NCI-H69 (cell line): Measurements from ENCODE around the gene ICA1.
A peak's percentile ranks its signal among the peaks of the same experiment; 100 is the strongest.
"Not testable (repeated sequence)": the region's sequence is repeated elsewhere in the genome, so short reads cannot be mapped to it uniquely, and the experiment has no call there.

ENCODE experiments used
- DNase-seq: peaks from one replicate; lab custom pipeline; 2025; lab: John Stamatoyannopoulos, UW

The ICA1 gene

DNA sequence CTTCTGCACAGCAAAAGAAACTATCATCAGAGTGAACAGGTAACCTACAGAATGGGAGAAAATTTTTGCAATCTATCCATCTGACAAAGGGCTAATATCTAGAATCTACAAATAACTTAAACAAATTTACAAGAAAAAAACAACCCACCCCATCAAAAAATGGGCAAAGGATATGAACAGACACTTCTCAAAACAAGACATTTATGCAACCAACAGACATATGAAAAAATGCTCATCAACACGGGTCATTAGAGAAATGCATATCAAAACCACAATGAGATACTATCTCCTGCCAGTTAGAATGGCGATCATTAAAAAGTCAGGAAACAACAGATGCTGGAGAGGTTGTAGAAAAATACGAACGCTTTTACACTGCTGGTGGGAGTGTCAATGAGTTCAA lies 160.7 kb downstream of the ICA1 start:
- not testable (repeated sequence) for DNase-seq

DNA sequence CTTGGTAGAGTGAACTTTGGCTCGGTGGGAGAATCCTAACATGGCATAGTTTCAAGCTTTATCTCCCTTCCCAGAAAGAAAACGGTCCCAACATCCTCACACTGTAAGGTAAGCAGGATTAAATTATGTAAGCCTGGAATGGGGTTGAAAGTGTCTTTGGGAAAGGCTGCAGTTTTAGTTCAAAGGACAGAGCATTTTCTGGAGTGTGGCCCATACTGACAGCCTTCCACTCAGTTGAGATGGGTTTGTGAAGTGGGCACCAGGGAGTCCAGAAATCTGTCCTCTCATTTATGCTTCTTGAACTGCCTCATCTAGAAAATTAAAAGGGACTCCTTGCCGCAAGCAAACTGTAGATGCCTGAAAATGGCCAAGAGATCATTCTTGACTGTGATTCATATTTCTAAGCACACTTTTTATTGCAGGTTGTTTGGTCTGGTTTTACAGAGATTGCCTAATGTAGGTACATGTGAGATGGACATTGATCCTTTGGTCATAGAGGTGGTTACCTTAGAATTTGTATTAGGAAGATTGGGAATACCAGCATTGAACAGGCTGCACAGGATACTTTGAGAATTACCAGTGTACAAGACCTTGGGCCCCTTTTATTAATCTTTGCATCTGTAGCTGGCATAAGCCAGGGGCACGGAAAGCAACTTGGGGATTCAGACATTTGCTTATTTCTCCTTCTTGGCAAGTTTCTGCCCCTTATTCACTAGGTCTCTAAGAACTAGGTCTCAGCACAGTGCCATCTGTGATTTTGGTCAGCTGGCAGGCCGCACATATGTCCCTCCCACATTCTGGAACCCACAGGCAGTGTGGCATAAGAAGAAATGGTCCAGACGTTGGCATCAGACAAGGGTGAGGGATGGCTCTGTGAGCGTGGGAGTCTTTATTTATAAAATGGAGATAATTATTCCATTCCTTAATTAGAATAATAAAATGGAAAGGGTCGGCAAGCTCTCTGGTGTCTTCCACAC lies 167.5 kb downstream of the ICA1 start:
- DNase-seq = no peak

DNA sequence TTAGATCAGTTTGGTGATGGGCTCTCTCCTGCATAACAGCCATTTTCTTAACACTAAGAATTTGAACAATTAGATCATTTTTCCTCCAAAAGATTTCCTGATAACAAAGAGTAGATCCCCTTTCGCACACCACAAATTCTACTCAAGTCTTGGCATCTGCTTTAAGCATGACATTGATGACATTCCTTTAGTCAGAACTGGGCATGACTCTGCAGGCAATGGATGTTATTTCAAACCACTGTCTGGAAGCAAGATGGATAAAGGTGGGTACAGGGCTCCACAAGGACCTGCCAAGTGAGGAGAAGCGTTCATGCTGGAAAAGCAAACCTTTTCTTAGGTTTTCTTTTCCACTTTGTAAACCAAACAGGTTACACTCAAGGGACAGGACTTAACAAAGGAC lies 169.8 kb downstream of the ICA1 start:
- no peak for DNase-seq

DNA sequence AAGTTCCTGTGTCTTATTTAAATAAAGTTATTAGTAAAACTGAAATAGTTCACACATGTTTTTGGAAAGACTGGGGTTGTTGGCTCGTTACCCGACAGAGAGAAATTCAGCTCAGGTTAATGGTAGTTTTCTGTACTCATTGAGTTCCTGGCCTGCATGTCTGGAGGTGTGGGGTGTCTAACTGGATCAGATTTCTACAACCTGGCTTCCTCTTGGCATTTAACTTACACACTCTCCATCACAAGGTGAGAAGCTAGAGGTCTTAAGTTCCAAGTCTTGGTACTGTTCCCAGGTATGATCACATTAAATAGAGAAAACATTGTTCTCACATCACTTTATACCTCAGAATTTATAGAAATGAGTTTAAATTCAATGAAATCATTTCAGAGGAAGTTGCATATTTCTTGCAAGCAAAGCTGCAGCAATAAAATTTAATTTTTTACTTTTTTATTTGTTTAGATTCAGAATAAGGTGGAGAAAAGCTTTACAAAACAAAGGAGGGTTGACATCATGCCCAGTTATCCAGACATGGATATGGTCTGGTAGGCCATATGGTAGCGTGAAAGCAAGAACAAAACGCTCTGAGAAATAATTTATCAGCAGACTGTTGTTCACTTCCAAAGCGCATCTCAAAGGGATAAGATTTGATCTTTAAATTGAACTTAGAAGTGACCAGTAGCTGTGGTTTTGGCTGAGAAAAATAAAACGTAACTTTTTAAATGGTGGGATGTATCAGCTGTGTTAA lies 172.8 kb downstream of the ICA1 start:
- peak; percentile 62 for DNase-seq

DNA sequence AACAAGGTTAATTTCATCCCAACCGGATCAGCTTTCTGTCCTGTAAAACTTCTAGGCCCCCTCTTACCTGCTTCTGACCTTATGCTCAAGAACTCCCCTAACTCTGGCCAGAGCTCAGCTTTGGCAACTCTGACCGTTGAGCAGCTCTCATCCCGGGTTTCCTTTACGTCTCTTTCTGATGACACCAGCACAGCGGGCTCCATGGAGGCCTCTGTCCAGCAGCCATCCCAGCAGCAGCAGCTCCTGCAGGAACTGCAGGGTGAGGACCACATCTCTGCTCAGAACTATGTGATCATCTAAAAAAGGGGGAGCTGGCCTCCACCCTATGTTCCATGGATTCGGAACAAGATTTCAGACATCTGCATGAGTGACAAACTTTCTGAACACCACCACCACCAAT lies 175.7 kb downstream of the ICA1 start:
- no peak for DNase-seq

DNA sequence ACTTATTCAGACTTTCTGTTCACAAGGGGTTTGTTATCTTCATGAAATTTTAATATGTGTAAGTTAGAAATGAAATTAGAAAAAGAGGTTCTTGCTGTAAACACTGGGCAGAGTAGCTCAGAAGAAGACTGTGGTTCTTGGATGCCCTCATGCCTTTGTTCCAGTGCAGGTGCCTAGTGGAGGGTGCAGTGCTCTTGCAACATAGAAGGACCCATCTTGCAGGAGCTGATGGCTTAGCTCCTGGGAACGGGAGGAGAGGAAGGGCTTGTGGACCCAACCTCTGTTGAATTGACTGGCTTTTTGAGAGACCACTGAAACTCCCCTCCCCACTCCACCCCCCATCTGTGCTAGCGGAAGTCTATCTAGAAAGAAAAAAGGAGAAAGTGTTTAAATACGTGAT lies 176.5 kb downstream of the ICA1 start:
- DNase-seq = peak; percentile 89

DNA sequence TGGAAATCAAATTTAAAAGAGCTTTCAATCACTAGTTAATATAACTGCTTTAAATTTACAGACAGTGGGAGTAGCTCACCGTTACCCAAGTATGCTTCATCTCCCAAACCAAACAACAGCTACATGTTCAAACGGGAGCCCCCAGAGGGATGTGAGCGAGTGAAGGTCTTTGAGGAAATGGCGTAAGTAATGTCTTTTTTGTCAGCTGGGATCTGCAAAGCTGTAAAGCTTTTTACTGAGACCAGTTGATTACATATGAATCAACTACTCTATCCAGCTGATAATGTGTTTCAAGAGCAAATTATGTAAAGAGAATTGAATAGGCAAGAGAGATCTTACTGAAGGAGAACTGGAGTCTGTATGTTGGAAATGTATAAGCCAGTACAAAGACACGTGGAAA lies 177.1 kb downstream of the ICA1 start:
- DNase-seq = peak; percentile 69

DNA sequence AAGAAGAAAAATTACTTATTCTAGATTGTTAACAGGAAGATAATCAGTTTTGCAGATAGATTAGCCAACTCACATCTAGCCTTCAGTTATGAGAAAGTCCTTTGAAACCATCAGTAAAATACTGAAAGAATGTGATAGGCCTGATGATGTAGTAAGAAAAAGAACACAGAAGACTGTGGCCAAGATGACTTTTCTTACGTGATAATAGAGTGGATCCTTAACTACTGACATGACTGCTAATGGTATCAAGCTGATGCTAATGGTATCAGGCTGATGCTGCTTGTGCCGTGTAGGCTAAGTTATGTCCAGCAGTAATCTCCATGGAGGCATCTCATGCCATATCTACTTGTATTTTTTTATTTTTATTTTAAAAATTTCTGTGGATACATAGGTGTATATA lies 179.2 kb downstream of the ICA1 start:
- no peak for DNase-seq

DNA sequence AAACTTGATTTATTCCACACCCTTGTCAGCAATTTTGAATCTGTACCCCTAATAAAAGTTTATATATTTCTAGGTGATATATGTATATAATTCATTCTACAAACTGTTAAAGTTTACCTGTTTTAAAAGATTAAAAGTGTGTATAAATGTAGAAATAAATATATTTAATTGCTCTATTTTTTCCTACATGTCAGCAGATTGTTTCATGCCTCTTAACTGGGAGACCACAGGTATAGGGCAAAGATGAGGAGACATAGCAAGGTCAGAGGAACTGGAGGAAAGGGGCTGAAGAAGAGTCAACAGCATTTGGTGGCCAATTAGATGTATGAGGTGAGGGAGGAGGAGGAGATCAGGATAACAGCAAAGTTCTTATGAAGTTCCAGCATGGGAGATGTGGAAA lies 183.5 kb downstream of the ICA1 start:
- no peak for DNase-seq

DNA sequence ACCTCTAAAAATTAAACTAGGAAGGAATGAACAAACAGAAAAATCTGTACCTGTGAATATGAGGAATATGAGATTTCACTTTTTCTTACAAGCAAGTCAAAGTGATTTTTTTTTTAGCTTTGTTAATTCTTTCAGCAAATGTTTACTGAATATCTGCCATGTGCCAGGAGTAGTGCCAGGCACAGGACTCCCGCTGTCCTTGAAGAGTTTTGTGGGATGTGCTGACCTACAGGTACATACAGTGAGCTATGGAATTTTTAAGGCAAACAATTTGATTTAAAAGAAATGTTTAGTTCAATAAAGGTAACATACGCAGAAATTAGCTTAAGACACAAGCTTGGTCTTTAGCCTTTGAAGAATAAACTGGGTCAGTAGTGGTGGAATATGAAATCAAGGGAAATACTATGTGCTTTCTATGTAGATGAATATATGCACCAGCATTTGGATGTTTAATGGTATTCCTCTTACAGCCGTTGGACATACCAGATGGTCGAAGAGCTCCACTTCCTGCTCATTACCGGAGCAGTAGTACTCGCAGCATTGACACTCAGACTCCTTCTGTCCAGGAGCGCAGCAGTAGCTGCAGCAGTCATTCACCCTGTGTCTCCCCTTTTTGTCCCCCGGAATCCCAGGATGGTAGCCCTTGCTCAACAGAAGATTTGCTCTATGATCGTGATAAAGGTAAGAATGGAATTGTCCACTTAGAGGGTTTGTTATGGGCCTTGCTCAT lies 191.4 kb downstream of the ICA1 start:
- peak; percentile 18 for DNase-seq

DNA sequence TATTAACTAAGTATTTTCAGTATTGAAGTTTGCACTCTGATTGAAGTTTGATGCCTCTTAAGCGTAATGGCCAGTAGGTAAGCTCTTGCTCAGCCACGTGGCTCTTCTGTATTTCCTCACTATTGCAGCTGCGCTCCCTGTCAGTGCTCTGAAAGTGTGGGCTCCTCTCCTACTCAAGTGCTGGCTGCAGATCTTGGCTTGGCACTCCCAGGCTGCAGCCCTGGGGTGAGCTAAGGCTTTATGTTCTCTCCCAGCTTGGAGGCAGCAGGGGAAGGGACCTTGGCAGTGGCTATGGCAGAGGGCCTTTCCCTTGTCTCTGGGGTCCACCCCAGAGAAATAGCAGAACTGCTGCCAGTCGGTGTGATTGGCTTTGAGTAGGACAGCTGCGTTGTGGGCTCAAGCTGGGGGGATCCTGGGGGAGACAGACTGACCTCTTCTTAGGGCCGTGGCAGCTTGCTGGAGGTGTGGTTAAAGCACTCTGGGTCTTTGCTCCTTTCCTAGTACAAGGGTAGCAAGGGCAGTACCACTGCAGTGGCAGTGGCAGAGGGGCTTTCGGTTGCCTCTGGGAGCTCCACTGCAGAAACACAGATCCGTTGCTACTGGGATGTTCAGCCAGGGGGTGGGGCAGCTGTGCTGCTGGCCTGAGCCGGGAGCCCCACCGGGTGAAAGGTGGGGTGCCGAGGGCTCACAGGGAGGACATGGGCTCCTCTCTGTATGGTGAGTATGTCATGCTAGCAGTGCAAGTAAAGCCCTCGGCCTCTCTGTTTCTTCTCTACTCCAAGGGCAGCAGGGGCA lies 192.9 kb downstream of the ICA1 start:
- no peak for DNase-seq

DNA sequence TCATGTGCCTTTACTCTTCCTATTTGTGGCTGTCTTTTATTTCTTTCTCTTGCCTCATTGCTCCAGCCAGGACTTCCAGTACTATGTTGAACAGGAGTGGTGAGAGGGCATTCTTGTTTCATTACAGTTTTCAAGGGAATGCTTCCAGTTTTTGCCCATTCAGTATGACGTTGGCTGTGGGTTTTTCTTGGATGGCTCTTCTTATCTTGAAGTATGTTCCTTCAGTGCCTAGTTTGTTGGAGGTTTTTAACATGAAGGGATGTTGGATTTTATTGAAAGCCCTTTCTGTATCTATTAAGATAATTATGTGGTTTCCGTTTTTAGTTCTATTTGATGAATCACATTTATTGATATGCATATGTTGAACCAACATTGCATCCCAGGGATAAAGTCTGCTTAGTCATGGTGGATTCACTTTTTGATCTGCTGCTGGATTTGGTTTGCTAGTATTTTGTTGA lies 196.6 kb downstream of the ICA1 start:
- DNase-seq = no peak

DNA sequence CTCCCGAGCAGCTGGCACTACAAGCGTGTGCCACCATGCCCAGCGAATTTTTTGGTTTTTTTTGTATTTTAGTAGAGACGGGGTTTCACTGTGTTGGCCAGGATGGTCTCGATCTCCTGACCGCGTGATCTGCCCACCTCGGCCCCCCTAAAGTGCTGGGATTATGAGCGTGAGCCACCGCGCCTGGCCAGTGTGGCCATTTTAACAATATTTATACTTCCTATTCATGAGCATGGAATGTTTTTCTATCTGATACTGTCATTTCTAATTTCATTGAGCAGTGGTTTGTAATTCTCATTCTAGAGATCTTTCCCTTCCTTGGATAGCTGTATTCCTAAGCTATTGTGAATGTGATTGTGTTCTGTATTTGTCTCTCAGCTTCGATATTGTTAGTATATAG lies 197.1 kb downstream of the ICA1 start:
- DNase-seq = no peak

DNA sequence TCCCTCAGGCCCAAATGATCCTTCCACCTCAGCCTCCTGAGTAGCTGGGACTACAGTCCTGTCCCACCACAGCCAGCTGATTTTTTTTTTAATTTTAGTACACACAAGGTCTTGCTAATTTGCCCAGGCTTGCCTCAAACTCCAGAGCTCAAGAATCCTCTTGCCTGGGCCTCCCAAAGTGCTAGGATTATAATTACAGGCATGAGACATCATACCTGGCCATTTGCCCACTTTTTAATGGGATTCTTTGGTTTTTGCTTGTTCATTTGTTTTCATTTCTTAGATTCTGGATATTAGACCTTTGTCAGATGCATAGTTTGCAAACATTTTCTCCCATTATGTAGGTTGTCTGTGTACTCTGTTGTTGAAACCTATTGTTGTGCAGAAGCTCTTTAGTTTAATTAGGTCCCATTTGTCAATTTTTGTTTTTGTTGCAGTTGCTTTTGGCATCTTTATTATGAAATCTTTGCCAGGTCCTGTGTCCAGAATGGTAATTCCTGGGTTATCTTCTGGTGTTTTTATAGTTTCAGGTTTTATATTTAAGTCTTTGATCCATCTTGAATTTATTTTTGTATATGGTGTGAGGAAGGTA lies 198.2 kb downstream of the ICA1 start:
- DNase-seq = peak; percentile 82

DNA sequence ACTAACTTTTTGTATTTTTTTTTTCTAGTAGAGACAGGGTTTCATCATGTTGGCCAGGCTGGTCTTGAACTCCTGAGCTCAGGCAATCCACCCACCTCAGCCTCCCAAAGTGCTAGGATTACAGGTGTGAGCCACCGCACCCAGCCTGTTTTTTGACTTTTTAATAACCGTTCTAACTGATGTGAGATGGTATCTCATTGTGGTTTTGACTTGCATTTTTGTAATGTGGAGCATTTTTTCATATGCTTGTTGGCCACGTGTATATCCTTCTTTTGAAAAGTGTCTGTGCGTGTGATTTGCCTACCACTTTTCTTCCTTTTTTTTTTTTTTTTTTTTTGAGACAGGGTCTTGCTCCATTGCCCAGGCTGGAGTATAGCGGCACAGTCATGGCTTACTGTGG lies 198.7 kb downstream of the ICA1 start:
- DNase-seq = not testable (repeated sequence)
